Fibroblast of the aortic adventitia (primary cell): ENCODE results near the gene ZBTB18. TPM values are rescaled to one million over a fixed set of nuclear protein-coding genes. Genes with fewer than 3 reads are reported as not detected.

Experiments used
- DNase-seq: peaks from one replicate; pipeline ENCODE4 v3.0.0-alpha.2; 2010; ENCODE audit warnings: low read depth
- H3K4me3 ChIP-seq: 2 replicates; pipeline ENCODE4 v1.5.1; 2011; ENCODE audit warnings: low read depth, mild to moderate bottlenecking, control low read depth, low read length, moderate library complexity
- CTCF ChIP-seq: IDR thresholded peaks from 2 replicates; pipeline ENCODE4 v1.5.1; 2011; ENCODE audit warnings: mild to moderate bottlenecking, low read length, control low read depth, inconsistent platforms; ENCODE audit not compliant: insufficient read depth
- total RNA-seq: library from RNA; depleted of rRNA; stranded (reverse); fragments of >200 nt; gene quantifications from 2 replicates; pipeline ENCODE4 v1.2.3, GENCODE V29; 2012; ENCODE audit warnings: low replicate concordance

The ZBTB18 gene
- total RNA-seq, 1 donor = 2.9 TPM

- DNase-seq = no peak
- no peak overlapping the region for H3K4me3 ChIP-seq
- no peak for TF ChIP-seq CTCF
Observed at GRCh38 chr1:244096691-244097090, 45.6 kb downstream of the ZBTB18 start.

GRCh38 chr1:244097523-244098405, 46.7 kb downstream of the ZBTB18 start:
- DNase-seq = no peak
- no peak for TF ChIP-seq CTCF
- no peak overlapping the region for H3K4me3 ChIP-seq

- no peak overlapping the region for H3K4me3 ChIP-seq
- DNase-seq = no peak
- TF ChIP-seq CTCF = no peak
Observed at GRCh38 chr1:244099258-244099930, 48.3 kb downstream of the ZBTB18 start.

GRCh38 chr1:244100276-244100675, 49.2 kb downstream of the ZBTB18 start:
- DNase-seq = no peak
- H3K4me3 ChIP-seq = no peak overlapping the region
- TF ChIP-seq CTCF = no peak

- no peak overlapping the region for H3K4me3 ChIP-seq
- TF ChIP-seq CTCF = no peak
- no peak for DNase-seq
Observed at GRCh38 chr1:244100704-244101453, 49.8 kb downstream of the ZBTB18 start.

GRCh38 chr1:244102046-244102445, 51.0 kb downstream of the ZBTB18 start:
- no peak for DNase-seq
- no peak for TF ChIP-seq CTCF

More at GRCh38 chr1:244102046-244102445, 51.0 kb downstream of the ZBTB18 start:
- H3K4me3 ChIP-seq = no peak overlapping the region
